GM21825 (cell line): Measurements from ENCODE around the gene SORL1-AS1.
"Not testable (repeated sequence)": the region's sequence is repeated elsewhere in the genome, so short reads cannot be mapped to it uniquely, and the experiment has no call there.

Experiments
- ATAC-seq: cut with Tn5 transposase; IDR thresholded peaks from one replicate; pipeline ENCODE4 v1.9.1; 2021; ENCODE audit warnings: mild to moderate bottlenecking, moderate library complexity; ENCODE audit not compliant: unreplicated experiment

Gene SORL1-AS1

GRCh38 chr11:121431820-121432526 lies 20.8 kb downstream of the SORL1-AS1 start:
- ATAC-seq = no peak

GRCh38 chr11:121429556-121429955 lies 23.2 kb downstream of the SORL1-AS1 start:
- ATAC-seq = no peak

- ATAC-seq = no peak
These were observed 25.4 kb downstream of the SORL1-AS1 start for GRCh38 chr11:121427400-121427744.

- no peak for ATAC-seq
These were observed 26.0 kb downstream of the SORL1-AS1 start for GRCh38 chr11:121426476-121427399.

GRCh38 chr11:121425828-121426227 lies 26.9 kb downstream of the SORL1-AS1 start:
- ATAC-seq = no peak

- peak; percentile 43 for ATAC-seq
These were observed 30.1 kb downstream of the SORL1-AS1 start for GRCh38 chr11:121422675-121423074.

GRCh38 chr11:121421149-121421901 lies 31.4 kb downstream of the SORL1-AS1 start:
- no peak for ATAC-seq

GRCh38 chr11:121420398-121420797 lies 32.4 kb downstream of the SORL1-AS1 start:
- no peak for ATAC-seq

- ATAC-seq = no peak
These were observed 32.9 kb downstream of the SORL1-AS1 start for GRCh38 chr11:121419836-121420235.

- ATAC-seq = peak; percentile 39
These were observed 34.1 kb downstream of the SORL1-AS1 start for GRCh38 chr11:121418625-121419114.

GRCh38 chr11:121417607-121418006 lies 35.2 kb downstream of the SORL1-AS1 start:
- no peak for ATAC-seq

- ATAC-seq = peak; percentile 68
These were observed 35.7 kb downstream of the SORL1-AS1 start for GRCh38 chr11:121417055-121417551.

GRCh38 chr11:121415856-121416255 lies 36.9 kb downstream of the SORL1-AS1 start:
- ATAC-seq = no peak

- ATAC-seq = no peak
These were observed 38.4 kb downstream of the SORL1-AS1 start for GRCh38 chr11:121414141-121414913.

- ATAC-seq = no peak
These were observed 39.9 kb downstream of the SORL1-AS1 start for GRCh38 chr11:121412711-121413415.

- no peak for ATAC-seq
These were observed 40.7 kb downstream of the SORL1-AS1 start for GRCh38 chr11:121412000-121412587.

- ATAC-seq = not testable (repeated sequence)
These were observed 41.4 kb downstream of the SORL1-AS1 start for GRCh38 chr11:121411330-121411729.

- not testable (repeated sequence) for ATAC-seq
These were observed 42.7 kb downstream of the SORL1-AS1 start for GRCh38 chr11:121410041-121410440.

GRCh38 chr11:121408830-121409229 lies 43.9 kb downstream of the SORL1-AS1 start:
- ATAC-seq = no peak
